GM12878 (cell line): ENCODE measurements around the gene HERC4. TPM values are rescaled to one million over a fixed set of nuclear protein-coding genes. Genes with fewer than 3 reads are reported as not detected.

ENCODE experiments used
- ATAC-seq: fragments of 200-7000 bp; cut with Tn5 transposase; 3 replicates; pipeline ENCODE4 v1.9.1; 2020; ENCODE audit warnings: mild to moderate bottlenecking, moderate library complexity
- BruUV-seq: library from RNA; stranded (reverse); fragments of 400-500 nt; replicated peaks from 2 replicates; lab custom pipeline; 2021; lab: Mats Ljungman, UMichigan
- CTCF ChIA-PET: fragments of 300-600 bp; sonication (Branson Sonifier 250); formaldehyde crosslinking; extraction: SDS; loops from one replicate; lab custom pipeline; 2021; ENCODE audit warnings: inconsistent platforms; lab: Yijun Ruan, JAX
- POLR2A ChIA-PET: fragments of 350-600 bp; formaldehyde crosslinking; extraction: SDS; loops from one replicate; lab custom pipeline; 2021; ENCODE audit warnings: inconsistent platforms; lab: Charles Lee
- RAD21 ChIA-PET: fragments of 300-600 bp; sonication (Branson Sonifier 250); formaldehyde crosslinking; loops from one replicate; lab custom pipeline; 2023; ENCODE audit warnings: antibody characterized with exemption; ENCODE audit not compliant: unreplicated experiment; lab: Charles Lee
- SMC1A ChIA-PET: fragments of 300-600 bp; sonication (Branson Sonifier 250); formaldehyde crosslinking; loops from one replicate; lab custom pipeline; 2023; ENCODE audit not compliant: unreplicated experiment, uncharacterized antibody; lab: Charles Lee
- DNase-seq: peaks from one replicate; pipeline ENCODE4 v3.0.0-alpha.2; 2011; ENCODE audit warnings: low read depth, low spot score
- FAIRE-seq: peaks from 3 replicates; lab custom pipeline; 2011; peaks lifted over from hg19 to GRCh38; lab: Jason Lieb, UNC
- H2AFZ ChIP-seq: 2 replicates; pipeline ENCODE4 v1.6.0; 2011; ENCODE audit warnings: low read depth, low read length, control low read depth; ENCODE audit not compliant: control insufficient read depth
- H3K27ac ChIP-seq: 2 replicates; pipeline ENCODE4 v1.5.1; 2011; ENCODE audit warnings: control low read depth; ENCODE audit not compliant: control insufficient read depth, insufficient read depth
- H3K27me3 ChIP-seq, 2 experiments: replicated peaks in 1 of 2; 2 replicates each; pipeline versions ENCODE4 v1.6.0 to v1.6.1; 2011; ENCODE audit warnings: low read length in 1 of 2; ENCODE audit not compliant: control insufficient read depth in 2 of 2, insufficient read depth in 2 of 2
- H3K36me3 ChIP-seq, 2 experiments: 2 replicates each; pipeline ENCODE4 v1.5.1; 2011; ENCODE audit warnings: low read length in 1 of 2; ENCODE audit not compliant: control insufficient read depth in 2 of 2, insufficient read depth in 2 of 2
- H3K4me1 ChIP-seq: 2 replicates; pipeline ENCODE4 v1.6.1; 2011; ENCODE audit warnings: mild to moderate bottlenecking, low read length, moderate library complexity, mixed read lengths; ENCODE audit not compliant: control insufficient read depth, insufficient read depth
- H3K4me2 ChIP-seq: 2 replicates; pipeline ENCODE4 v1.6.0; 2011; ENCODE audit warnings: control low read depth; ENCODE audit not compliant: control insufficient read depth, insufficient read depth
- H3K4me3 ChIP-seq: fragments of 200-600 bp; sonication (generic); 2 replicates; pipeline ENCODE4 v1.5.1; 2016
- H3K79me2 ChIP-seq: 2 replicates; pipeline ENCODE4 v1.6.0; 2011; ENCODE audit warnings: low read length; ENCODE audit not compliant: control insufficient read depth, insufficient read depth
- H3K9ac ChIP-seq: 2 replicates; pipeline ENCODE4 v1.8.0; 2011; ENCODE audit warnings: low read length, control low read depth, mixed read lengths; ENCODE audit not compliant: control insufficient read depth, insufficient read depth
- H3K9me3 ChIP-seq: replicated peaks from 3 replicates; pipeline ENCODE4 v1.5.1; 2011; ENCODE audit warnings: mild to moderate bottlenecking, low read length; ENCODE audit not compliant: control insufficient read depth, insufficient read depth
- H4K20me1 ChIP-seq: 2 replicates; pipeline ENCODE4 v1.6.0; 2011; ENCODE audit not compliant: control insufficient read depth, insufficient read depth
- ASH2L ChIP-seq: fragments of 300-600, 200-600 bp; sonication (generic); IDR thresholded peaks from 2 replicates; pipeline ENCODE4 v1.6.1; 2017; ENCODE audit warnings: low read depth, mild to moderate bottlenecking, borderline replicate concordance
- FOXK2 ChIP-seq: fragments of 450-650 bp; IDR thresholded peaks from 2 replicates; pipeline ENCODE4 v1.6.1; 2017; ENCODE audit warnings: mild to moderate bottlenecking, moderate library complexity
- JUNB ChIP-seq: IDR thresholded peaks from 2 replicates; pipeline ENCODE4 v1.6.1; 2016; ENCODE audit warnings: antibody characterized with exemption, mild to moderate bottlenecking
- NR2C1 ChIP-seq: fragments of 450-650 bp; IDR thresholded peaks from 2 replicates; pipeline ENCODE4 v1.6.1; 2017; ENCODE audit warnings: antibody characterized with exemption, mild to moderate bottlenecking, moderate library complexity
- PML ChIP-seq: IDR thresholded peaks from 2 replicates; pipeline ENCODE4 v1.6.1; 2012; ENCODE audit warnings: low read length, inconsistent platforms
- RELA ChIP-seq: fragments of 450-650 bp; IDR thresholded peaks from 2 replicates; pipeline ENCODE4 v1.8.0; 2014; ENCODE audit warnings: borderline replicate concordance; ENCODE audit not compliant: partially characterized antibody
- ZSCAN29 ChIP-seq: fragments of 450-650 bp; IDR thresholded peaks from 2 replicates; pipeline ENCODE4 v1.6.1; 2017; ENCODE audit warnings: mild to moderate bottlenecking, moderate library complexity
- WGBS: methylation state at CpG from one replicate; pipeline ENCODE4 v1.1.6; 2016; ENCODE audit warnings: low lambda C conversion rate; ENCODE audit not compliant: insufficient replicate concordance, insufficient coverage; ENCODE audit errors: missing lambda C conversion rate; 5-methylcytosine and 5-hydroxymethylcytosine counted together
- in situ Hi-C: fragments of 300-500 bp; cut with MboI; formaldehyde crosslinking; loops from 9 replicates; pipeline ENCODE4 v1.14.3; 2018; ENCODE audit warnings: mixed read lengths
- intact Hi-C: fragments of 100-400 bp; cut with micrococcal nuclease; formaldehyde crosslinking; loops from one replicate; pipeline ENCODE4 v1.14.2; 2022; ENCODE audit not compliant: unreplicated experiment
- polyA plus RNA-seq, 11 experiments: library from polyadenylated mRNA; depleted of rRNA in 4 of 11; unstranded in 6 of 11; stranded (reverse) in 5 of 11; fragments of >200 nt; fragmentation: Nextera tagmentation in 4 of 11; fragmentation: Illumina TruSeq in 1 of 11; extraction: Ambion mirVana in 4 of 11; extraction: Trizol in 1 of 11; gene quantifications; 1 replicate in 1 of 11; 2 replicates in 10 of 11; pipeline versions ENCODE4 v1.2.1 to v1.2.3, GENCODE V29; 2011 to 2016; ENCODE audit warnings: inconsistent platforms in 2 of 11, missing spikeins in 2 of 11, low read depth in 1 of 11
- total RNA-seq, 4 experiments: library from RNA; depleted of rRNA in 3 of 4; stranded (reverse); fragments of >200 nt in 3 of 4; fragmentation: Illumina TruSeq in 1 of 4; extraction: Trizol in 1 of 4; gene quantifications; 2 replicates each; pipeline versions ENCODE4 v1.2.1 to v1.2.3, GENCODE V29; 2013 to 2021
- TF ChIP-seq, protein P1 (sequence below): fragments of 450-650 bp; IDR thresholded peaks from 2 replicates; pipeline ENCODE4 v1.6.1; 2017; ENCODE audit warnings: mild to moderate bottlenecking, moderate library complexity
- TF ChIP-seq, protein P2 (sequence below): fragments of 450-650 bp; IDR thresholded peaks from 2 replicates; pipeline ENCODE4 v1.6.1; 2016; ENCODE audit warnings: mild to moderate bottlenecking, moderate library complexity, borderline replicate concordance

Gene HERC4
- total and polyA plus RNA-seq, 10 of the 15 experiments (the other 5 are each of a cell fraction or from before 2014, with no cell fraction given), result 9.7 to 36.8 (median 23.4) TPM

DNA sequence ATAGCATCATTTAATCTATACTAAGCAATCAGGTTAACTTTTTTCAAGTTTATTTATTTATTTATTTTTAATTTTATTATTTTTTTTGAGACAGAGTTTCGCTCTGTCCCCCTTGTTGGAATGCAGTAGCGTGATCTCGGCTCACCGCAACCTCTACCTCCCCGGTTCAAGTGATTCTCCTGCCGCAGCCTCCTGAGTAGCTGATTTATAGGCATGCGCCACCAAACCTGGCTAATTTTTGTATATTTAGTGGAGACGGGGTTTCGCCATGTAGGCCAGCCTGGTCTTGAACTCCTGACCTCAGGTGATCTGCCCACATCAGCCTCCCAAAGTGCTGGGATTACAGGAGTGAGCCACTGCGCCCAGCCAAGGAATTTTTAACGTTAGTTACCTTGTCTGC is 33.6 kb upstream of the HERC4 start:
- DNase-seq (no peak), FAIRE-seq (no peak), ATAC-seq (no peak)
- H3K79me2 ChIP-seq, result no peaks in the 10 kb centered on the region
- WGBS, result 70% methylated on average over 11 of the region's 11 CpGs
- no peak overlapping the region for H2AFZ ChIP-seq
- no peaks in the 10 kb centered on the region for H3K27me3 ChIP-seq
- H3K27ac ChIP-seq, result no peak overlapping the region
- intact Hi-C loops (no loop called here), in situ Hi-C loops (no loop called here)
- no peaks in the 10 kb centered on the region for H4K20me1 ChIP-seq
- H3K4me2 ChIP-seq, result no peak overlapping the region
- ChIA-PET RAD21 (no interaction called here), CTCF (interaction anchor here (0.9 to 1.0 kb wide), 2 partner anchors 122 to 320 kb away, joined by 3 to 4 read pairs; no protein-coding TSS in a partner anchor), SMC1A (interaction anchor here (1.1 kb wide), 1 partner anchor 193 kb away, joined by 4 read pairs; no protein-coding TSS in a partner anchor), POLR2A (no interaction called here)
- H3K36me3 ChIP-seq, result no peaks in the 10 kb centered on the region
- no peaks in the 10 kb centered on the region for H3K9me3 ChIP-seq
- H3K4me3 ChIP-seq, result no peak overlapping the region
- H3K4me1 ChIP-seq, result no peaks in the 10 kb centered on the region
- no TSS peak for BruUV-seq
- no peak overlapping the region for H3K9ac ChIP-seq
- TF ChIP-seq, protein P1, sequence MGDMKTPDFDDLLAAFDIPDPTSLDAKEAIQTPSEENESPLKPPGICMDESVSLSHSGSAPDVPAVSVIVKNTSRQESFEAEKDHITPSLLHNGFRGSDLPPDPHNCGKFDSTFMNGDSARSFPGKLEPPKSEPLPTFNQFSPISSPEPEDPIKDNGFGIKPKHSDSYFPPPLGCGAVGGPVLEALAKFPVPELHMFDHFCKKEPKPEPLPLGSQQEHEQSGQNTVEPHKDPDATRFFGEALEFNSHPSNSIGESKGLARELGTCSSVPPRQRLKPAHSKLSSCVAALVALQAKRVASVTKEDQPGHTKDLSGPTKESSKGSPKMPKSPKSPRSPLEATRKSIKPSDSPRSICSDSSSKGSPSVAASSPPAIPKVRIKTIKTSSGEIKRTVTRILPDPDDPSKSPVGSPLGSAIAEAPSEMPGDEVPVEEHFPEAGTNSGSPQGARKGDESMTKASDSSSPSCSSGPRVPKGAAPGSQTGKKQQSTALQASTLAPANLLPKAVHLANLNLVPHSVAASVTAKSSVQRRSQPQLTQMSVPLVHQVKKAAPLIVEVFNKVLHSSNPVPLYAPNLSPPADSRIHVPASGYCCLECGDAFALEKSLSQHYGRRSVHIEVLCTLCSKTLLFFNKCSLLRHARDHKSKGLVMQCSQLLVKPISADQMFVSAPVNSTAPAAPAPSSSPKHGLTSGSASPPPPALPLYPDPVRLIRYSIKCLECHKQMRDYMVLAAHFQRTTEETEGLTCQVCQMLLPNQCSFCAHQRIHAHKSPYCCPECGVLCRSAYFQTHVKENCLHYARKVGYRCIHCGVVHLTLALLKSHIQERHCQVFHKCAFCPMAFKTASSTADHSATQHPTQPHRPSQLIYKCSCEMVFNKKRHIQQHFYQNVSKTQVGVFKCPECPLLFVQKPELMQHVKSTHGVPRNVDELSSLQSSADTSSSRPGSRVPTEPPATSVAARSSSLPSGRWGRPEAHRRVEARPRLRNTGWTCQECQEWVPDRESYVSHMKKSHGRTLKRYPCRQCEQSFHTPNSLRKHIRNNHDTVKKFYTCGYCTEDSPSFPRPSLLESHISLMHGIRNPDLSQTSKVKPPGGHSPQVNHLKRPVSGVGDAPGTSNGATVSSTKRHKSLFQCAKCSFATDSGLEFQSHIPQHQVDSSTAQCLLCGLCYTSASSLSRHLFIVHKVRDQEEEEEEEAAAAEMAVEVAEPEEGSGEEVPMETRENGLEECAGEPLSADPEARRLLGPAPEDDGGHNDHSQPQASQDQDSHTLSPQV, result no peak
- no peak for TF ChIP-seq ZSCAN29
- no peak for TF ChIP-seq RELA
- no peak for TF ChIP-seq FOXK2
- no peak for TF ChIP-seq PML
- no peak for TF ChIP-seq JUNB
- no peak for TF ChIP-seq NR2C1
- TF ChIP-seq, protein P2, sequence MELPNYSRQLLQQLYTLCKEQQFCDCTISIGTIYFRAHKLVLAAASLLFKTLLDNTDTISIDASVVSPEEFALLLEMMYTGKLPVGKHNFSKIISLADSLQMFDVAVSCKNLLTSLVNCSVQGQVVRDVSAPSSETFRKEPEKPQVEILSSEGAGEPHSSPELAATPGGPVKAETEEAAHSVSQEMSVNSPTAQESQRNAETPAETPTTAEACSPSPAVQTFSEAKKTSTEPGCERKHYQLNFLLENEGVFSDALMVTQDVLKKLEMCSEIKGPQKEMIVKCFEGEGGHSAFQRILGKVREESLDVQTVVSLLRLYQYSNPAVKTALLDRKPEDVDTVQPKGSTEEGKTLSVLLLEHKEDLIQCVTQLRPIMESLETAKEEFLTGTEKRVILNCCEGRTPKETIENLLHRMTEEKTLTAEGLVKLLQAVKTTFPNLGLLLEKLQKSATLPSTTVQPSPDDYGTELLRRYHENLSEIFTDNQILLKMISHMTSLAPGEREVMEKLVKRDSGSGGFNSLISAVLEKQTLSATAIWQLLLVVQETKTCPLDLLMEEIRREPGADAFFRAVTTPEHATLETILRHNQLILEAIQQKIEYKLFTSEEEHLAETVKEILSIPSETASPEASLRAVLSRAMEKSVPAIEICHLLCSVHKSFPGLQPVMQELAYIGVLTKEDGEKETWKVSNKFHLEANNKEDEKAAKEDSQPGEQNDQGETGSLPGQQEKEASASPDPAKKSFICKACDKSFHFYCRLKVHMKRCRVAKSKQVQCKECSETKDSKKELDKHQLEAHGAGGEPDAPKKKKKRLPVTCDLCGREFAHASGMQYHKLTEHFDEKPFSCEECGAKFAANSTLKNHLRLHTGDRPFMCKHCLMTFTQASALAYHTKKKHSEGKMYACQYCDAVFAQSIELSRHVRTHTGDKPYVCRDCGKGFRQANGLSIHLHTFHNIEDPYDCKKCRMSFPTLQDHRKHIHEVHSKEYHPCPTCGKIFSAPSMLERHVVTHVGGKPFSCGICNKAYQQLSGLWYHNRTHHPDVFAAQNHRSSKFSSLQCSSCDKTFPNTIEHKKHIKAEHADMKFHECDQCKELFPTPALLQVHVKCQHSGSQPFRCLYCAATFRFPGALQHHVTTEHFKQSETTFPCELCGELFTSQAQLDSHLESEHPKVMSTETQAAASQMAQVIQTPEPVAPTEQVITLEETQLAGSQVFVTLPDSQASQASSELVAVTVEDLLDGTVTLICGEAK, result no peak
- no peak for TF ChIP-seq ASH2L
